Suppressor macrophage treated with lipopolysaccharide for 4 hours (primary cell): ENCODE measurements around the gene OXER1.

ENCODE experiments used
- DNase-seq: peaks from one replicate; pipeline ENCODE4 v3.0.0-alpha.2; 2020

Gene OXER1

GRCh38 chr2:42764096-42764495 lies at the start of gene OXER1:
Gene OXER1, minus strand, starts transcription at chr2:42764135. Its CDS starts 73 bp downstream, at chr2:42764062.
- peak; percentile 80 for DNase-seq

- peak; percentile 68 for DNase-seq
Observed at GRCh38 chr2:42812899-42813479, 49.1 kb upstream of the OXER1 start.

DNA sequence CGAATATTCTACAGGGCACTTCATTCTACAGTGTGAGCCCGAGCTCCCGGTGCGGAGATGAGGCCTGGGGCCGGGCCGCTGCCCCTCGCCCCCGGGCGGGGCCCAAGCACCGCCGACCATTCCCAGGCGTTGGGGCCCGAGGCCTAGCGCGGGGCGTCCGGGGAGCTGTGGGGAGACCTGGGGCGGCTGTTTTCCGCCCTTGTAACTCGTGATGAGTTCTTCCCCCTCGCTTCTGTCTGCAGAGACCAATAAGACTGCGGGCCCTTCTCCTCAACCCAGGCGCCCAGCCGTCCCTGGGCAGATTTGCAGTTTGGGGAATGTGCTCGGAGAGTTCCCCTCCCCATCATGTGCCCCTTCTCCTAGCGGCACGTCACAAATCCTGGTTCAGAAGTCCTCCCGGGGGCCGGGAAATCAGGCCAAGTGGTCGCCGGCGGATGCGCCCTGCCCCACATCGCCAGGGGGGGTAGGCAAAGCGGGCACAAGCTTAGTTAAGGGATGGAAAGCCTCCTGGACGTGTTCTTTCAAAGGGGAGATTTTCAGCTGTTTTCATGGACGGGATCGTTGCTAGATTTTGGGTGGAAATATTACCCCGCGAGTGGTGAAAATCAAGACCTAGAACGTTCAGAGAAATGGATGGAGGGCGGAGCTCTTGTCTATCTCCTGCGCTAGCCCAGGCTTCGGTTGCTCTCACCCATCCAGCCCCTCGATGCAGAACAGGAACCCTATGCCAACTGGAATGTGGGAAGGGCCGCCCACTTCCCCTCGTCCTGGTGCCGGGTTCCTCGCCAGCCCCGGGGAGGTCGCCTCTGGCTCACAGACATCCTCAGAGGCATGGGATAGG lies 47.3 kb upstream of the OXER1 start:
- DNase-seq = peak; percentile 42

DNA sequence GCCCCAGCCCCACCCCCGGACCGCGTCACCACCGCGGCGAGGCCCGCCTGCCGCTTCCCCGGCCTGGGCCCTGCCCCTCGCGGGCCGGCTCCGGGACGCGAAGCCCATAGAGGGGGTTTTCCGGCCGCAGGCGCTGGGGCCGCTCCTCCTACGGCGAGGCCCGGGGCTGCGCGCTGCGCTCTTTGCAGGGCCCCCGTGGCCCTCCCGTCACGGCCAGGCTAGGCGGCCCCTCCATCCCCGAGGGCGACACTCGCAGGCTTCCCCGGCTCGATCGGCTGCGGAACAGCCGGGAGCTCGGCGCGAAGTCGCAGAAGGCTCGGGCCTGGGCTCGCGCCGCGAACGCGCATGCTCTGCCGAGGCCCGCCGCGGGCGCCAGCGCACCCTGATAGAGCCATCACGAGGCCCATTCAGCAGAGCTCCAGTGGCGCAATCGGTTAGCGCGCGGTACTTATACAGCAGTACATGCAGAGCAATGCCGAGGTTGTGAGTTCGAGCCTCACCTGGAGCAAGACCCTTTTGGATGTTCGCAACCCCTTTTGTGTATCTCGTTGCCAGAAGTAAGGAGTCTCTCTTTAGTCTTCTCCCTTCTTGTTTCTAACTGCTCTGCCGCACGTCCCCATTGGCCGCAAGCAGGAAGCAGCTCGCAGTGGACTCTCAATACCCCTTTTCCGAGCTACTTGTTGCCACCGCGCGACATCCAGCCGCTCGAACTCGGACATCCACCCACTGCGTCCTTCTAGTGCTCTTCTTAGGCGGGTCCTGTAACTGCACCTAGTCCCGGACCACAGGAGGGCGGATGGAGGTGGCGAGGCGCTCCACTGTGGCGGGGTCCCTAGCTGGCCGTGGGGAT lies 46.4 kb upstream of the OXER1 start:
- DNase-seq = peak; percentile 98

DNA sequence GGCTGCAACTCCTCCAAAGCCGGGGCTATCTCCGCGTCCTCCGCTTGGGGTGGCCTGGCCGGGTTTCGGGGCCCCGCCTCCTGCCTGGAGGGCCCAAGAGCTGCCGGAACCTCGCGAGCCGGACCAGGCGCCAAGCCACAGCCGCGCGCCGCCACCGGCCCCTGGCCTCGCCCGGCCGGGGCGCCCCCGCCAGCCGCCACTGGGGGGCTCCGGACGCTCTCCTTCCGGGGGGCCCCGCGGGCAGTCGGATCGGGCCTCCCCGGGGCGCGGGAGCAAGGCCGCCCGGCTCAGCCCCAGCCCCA lies 45.8 kb upstream of the OXER1 start:
- DNase-seq = peak; percentile 87

DNA sequence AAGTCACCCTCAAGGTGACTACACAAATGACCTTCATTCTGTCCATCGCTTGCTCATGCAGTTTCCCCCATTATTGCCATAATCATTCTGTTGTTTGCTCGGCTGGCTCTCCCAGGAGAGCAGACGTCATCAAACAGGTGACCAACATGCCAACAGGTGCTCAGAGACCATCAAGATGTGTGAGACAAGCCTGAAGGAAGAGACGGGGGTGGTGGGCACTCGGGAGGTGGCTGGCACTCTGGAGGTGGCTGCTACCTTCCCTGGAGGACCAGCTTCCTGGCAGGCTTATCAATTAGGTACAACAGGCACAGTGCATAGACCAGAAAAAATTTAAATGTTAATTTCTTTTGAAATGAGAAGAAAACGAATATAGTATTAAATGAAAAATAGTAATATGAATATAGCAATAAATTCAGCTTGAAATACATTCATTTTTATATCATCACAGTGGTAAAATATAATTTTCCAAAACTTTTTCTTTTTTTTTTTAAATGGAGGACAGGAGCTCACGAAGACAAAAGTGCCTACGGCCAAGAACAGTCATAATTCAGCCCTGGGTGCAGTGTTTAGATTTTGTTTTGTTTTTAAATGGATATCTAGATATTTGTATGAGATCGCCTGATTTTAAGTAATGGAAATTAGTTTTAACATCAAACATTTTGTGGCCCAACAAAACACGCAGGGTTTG lies 45.3 kb upstream of the OXER1 start:
- DNase-seq = no peak

DNA sequence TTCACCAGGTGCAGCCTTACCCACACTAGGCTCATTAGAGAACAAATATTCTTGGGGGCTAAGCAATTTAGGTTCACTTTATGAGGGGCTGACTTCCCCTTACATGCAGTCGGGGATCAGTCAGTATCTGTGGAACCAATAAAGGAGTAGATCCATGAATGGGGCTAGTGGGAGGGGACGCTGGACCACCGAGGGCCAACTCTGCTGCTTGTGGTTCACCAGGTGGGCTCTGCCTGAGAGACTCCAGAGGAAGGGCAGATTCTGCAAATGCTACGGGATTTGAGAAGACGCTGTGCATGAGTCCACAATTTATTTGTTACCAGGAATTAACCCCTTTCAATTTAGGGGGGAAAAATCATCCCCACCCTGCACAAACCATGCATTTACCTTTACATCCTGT lies 44.4 kb upstream of the OXER1 start:
- no peak for DNase-seq

DNA sequence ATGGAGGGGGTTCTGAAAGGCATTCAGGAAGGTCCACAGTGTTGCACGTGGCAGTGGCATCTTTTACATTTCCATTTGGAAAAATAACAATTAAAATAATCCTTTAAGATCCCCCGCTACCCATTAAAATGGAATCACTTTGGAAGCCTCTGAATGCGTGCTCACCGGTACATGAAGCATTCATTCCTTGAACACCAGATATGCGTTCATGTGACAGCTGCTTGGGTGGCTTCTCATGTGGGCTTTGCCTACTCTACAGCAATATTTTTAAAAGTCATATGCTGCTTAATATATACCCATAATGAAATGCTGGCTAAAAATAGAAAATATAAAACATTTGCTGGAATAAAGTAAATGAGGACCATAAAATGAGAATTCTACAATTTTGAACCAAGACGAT lies 42.9 kb upstream of the OXER1 start:
- DNase-seq = no peak

DNA sequence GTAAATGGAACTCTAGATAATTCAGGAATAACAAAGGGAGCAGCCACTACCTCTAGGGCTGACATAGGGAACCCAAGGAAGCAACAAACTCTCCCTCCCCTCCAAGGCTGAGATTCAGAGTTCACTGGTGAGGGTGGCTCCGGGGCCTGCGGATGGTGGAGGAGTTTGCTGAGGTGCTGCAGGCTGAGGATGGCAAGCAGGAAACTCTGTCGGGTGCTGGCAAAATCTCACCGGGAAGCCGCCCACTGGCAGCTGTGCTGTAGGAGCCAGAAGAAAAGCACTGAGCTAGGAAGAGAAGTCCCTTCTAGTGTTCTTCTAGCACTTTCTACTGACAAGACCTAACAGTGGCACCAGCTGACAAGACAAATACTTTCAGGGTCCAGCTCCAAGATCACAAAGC lies 41.0 kb upstream of the OXER1 start:
- no peak for DNase-seq

- DNase-seq = peak; percentile 85
Observed at GRCh38 chr2:42804338-42804737, 40.4 kb upstream of the OXER1 start.

GRCh38 chr2:42802150-42802549 lies 38.2 kb upstream of the OXER1 start:
- DNase-seq = no peak

- DNase-seq = no peak
Observed at GRCh38 chr2:42801381-42801780, 37.4 kb upstream of the OXER1 start.

GRCh38 chr2:42800981-42801380 lies 37.0 kb upstream of the OXER1 start:
- DNase-seq = no peak

GRCh38 chr2:42800461-42800962 lies 36.6 kb upstream of the OXER1 start:
- no peak for DNase-seq

GRCh38 chr2:42799881-42800280 lies 35.9 kb upstream of the OXER1 start:
- no peak for DNase-seq

- no peak for DNase-seq
Observed at GRCh38 chr2:42797281-42797680, 33.3 kb upstream of the OXER1 start.

GRCh38 chr2:42796427-42797248 lies 32.7 kb upstream of the OXER1 start:
- no peak for DNase-seq

GRCh38 chr2:42795841-42796301 lies 31.9 kb upstream of the OXER1 start:
- no peak for DNase-seq

DNA sequence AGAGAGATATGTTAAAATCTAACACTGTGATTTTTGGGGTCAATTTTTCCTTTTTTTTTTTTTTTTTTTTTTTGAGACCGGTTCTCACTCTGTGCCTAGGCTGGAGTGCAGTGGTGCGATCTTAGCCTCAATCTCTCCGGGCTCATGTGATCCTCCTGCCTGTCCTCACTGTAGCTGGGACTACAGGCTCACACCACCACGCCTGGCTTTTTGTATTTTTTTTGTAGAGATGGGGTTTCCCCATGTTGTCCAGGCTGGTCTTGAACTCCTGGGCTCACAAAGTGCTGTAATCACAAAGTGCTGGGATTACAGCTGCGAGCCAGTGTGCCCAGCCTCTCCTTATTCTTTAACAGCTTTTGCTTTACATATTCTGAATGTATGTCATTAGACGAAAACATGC lies 31.3 kb upstream of the OXER1 start:
- no peak for DNase-seq

GRCh38 chr2:42794271-42795046 lies 30.5 kb upstream of the OXER1 start:
- DNase-seq = no peak
